DMS 273 treated with DMSO at 0.1 percent for 48 hours (cell line): ENCODE measurements around the gene AGTPBP1.
"Not testable (repeated sequence)": the region's sequence is repeated elsewhere in the genome, so short reads cannot be mapped to it uniquely, and the experiment has no call there.

Source experiments
- DNase-seq: peaks from one replicate; lab custom pipeline; 2025; lab: John Stamatoyannopoulos, UW

The AGTPBP1 gene, protein sequence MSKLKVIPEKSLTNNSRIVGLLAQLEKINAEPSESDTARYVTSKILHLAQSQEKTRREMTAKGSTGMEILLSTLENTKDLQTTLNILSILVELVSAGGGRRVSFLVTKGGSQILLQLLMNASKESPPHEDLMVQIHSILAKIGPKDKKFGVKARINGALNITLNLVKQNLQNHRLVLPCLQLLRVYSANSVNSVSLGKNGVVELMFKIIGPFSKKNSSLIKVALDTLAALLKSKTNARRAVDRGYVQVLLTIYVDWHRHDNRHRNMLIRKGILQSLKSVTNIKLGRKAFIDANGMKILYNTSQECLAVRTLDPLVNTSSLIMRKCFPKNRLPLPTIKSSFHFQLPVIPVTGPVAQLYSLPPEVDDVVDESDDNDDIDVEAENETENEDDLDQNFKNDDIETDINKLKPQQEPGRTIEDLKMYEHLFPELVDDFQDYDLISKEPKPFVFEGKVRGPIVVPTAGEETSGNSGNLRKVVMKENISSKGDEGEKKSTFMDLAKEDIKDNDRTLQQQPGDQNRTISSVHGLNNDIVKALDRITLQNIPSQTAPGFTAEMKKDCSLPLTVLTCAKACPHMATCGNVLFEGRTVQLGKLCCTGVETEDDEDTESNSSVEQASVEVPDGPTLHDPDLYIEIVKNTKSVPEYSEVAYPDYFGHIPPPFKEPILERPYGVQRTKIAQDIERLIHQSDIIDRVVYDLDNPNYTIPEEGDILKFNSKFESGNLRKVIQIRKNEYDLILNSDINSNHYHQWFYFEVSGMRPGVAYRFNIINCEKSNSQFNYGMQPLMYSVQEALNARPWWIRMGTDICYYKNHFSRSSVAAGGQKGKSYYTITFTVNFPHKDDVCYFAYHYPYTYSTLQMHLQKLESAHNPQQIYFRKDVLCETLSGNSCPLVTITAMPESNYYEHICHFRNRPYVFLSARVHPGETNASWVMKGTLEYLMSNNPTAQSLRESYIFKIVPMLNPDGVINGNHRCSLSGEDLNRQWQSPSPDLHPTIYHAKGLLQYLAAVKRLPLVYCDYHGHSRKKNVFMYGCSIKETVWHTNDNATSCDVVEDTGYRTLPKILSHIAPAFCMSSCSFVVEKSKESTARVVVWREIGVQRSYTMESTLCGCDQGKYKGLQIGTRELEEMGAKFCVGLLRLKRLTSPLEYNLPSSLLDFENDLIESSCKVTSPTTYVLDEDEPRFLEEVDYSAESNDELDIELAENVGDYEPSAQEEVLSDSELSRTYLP

DNA sequence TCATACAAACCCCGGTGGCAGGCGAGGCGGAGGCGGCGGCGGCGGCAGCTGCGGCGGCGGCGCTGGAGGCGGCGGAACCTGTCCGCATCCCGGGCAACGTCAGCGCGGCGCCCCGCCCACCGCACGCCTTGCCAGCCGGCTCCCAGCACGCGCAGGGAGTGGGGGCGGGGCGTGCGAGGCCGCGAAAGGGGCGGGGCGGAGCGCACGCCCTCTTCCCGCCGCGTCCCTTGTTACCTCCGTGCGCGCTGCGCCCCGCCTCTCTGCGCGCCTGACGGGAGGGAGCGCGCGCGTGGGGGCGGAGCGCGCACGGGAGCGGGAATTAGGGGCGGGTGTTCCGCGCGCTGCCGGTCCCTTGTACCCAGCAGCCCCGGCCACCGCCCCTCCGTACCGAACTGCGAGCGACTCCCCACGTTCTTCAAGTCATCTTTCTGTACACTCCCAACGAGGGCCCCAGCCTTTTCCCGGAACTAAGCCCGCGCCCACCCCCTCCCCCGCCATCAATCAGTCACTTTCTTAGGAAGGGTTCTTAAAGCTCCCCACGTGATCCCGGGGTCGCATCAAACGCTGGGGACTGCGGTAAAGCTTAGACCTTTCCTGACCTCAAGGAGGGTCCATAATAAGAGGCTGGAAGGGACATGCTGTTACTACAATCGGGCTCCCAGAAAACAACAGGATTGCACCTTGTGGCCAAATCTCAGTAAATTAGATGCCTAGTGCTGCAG, at the start of gene AGTPBP1:
TSS of gene AGTPBP1 (minus strand) at position 80 of the 722 bp plus-strand sequence. CDS start 29,421 bp downstream, outside the sequence.
- peak; percentile 85 for DNase-seq

DNA sequence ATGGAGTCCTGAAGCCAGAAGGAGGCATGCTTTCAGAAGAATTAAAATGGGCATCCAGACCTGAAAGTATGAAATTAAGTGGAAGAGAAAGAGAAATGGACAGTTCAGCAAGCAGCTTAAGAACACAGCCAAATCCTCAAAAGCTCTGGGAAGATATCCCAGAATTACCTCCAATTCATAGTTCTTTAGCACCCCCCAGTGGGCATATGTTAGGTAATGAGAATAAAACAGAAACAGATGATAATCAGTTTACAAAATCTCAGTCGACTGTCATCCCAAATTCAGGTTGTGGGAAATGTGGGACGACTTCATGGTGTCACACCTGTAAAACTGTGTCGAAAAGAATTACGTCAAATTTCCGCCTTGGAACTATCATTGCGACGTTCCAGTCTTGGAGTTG, 44.4 kb upstream of the AGTPBP1 start:
- DNase-seq: not testable (repeated sequence)

DNA sequence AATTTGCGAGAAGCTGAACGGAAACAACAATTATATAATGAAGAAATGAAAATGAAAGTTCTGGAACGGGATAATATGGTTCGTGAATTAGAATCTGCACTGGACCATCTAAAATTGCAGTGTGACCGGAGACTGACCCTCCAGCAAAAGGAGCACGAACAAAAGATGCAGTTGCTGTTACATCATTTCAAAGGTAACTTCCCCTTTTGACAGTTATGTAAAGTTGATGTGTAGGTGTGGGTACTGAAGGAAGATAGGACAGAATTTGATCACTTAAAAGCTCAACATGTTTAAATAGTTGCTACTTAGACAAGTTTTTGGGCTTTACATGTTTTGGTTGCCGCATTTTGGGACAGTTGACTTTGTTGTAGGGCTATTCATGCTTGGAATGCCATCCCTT, 32.1 kb upstream of the AGTPBP1 start:
- DNase-seq: not testable (repeated sequence)

DNA sequence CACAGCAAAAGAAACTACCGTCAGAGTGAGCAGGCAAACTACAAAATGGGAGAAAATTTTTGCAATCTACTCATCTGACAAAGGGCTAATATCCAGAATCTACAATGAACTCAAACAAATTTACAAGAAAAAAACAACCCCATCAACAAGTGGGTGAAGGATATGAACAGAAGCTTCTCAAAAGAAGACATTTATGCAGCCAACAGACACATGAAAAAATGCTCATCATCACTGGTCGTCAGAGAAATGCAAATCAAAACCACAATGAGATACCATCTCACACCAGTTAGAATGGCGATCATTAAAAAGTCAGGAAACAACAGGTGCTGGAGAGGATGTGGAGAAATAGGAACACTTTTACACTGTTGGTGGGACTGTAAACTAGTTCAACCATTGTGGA, 20.0 kb upstream of the AGTPBP1 start:
- DNase-seq: not testable (repeated sequence)

DNA sequence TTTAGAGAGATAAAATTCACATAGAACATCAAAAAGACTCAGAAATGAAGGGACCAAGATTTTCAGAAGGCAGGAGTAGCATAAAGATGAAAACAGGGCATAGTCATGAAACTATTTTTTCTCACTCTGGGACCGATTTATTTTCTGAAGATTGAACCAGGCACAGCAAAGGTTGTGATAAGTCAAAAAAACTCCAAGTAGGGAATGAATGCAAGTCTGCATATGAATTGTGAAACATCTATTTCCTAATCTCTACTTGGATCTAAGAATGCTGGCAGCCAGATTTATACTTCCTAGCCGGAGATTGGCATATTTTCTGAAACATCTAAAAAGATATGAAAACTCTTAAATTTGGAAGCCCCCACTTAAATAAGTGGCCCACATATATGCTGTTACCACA, 16.0 kb upstream of the AGTPBP1 start:
- DNase-seq: not testable (repeated sequence)

DNA sequence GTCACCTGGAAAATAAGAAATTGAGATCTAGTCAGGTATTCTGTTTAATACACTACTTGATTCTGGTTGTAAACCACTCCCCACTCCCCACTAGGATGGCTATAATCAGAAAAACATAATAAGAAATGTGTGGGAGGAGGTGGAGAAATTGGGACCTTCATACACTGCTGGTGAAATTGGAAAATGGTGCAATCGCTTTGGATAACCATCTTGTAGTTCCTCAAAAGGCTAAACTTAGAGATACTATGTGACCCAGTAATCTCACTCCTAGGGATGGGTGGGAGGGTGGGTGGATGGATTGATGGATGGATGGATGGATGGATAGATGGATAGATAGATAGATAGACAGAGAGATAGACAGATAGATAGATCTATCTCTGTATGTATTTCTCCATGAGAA, 14.5 kb upstream of the AGTPBP1 start:
- not testable (repeated sequence) for DNase-seq

DNA sequence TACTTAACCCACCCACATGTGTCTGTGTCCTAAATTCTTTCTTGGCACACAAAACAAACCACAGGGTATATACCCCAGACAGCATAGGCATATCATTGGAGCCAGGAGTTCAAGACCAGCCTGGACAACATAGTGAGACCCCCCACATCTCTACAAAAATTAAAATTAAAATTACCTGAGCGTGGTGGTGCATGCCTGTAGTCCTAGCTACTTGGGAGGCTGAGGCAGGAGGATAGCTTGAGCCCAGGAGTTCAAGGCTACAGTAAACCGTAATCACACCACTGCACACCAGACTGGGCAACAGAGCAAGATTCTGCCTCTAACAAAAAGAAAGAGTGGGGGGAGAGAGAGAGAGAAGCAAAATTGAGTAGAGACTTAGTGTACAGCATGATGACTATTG, 4.6 kb upstream of the AGTPBP1 start:
- DNase-seq: no peak

DNA sequence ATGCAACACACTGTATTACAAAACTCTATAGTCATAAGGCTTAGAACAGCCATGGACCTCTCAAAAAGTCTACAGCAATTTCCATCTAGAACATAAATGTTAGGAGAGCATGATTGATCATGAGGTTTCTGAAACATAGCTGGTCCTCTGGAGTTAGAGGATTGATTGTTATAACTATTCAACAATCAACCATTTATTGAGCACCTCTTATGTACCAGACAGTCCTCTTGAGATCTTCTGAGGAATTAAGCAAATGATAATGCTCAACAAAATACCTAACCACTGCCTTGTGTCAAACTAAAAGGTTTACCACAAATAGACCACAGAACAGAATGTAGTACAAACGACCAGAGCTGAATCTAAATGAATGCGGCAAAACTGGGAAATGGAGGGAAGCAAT, 3.4 kb upstream of the AGTPBP1 start:
- DNase-seq: no peak

DNA sequence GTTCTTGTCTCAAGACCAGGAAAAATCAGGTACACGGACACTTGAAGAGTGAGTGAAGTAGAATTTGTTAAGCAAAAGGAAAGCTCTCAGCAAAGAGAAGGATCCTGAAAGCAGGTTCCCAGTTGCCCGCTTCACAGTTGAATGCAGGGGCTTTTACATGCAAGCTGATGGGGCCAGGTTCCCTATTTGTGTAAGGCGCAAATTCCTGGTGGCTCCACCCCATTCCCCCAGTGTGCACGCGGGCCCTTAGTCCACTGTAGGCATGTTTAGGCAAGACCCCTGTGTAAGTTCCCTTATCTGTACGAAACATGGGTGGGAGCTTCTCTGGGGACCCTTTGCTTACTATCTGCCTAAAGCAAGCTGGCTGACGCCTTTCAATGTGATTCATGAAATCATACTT, 2.7 kb upstream of the AGTPBP1 start:
- DNase-seq: no peak

DNA sequence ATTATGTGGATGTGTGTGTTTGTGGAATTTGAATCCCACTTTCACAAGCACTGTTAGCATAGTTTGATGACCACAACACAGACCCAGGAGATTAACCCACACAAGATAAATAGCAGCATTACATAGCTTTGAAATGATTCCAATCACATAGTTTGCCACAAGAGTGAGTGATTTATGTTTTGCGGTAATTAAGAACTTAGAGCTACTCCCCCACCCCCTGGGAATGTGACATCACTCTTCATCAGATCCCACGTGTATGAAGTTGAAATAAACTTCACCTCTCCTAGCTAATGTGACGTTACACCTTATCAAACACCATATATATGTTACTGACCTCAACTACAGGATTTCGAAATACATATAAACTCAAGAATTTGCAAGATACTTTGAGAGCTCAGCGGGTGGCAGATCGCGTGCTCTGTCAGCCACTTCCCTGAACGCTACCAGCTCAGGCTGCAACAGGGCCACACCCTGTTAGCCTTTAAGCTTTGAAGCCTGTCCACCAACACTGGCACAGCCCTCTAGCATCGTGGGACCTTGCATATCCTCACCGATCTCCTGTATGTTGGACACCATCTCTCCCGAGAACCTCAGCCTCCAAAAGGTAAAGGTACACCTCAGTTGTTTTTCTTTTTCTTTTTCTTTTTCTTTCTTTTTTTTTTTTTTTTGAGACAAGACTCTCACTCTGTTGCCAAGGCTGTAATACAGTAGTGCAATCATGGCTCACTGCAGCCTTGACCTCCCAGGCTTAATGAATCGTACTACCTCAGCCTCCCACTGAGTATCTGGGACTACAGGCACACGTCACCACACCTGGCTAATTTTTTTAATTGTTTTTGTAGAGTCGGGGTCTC, 1.7 kb upstream of the AGTPBP1 start:
- DNase-seq: no peak

DNA sequence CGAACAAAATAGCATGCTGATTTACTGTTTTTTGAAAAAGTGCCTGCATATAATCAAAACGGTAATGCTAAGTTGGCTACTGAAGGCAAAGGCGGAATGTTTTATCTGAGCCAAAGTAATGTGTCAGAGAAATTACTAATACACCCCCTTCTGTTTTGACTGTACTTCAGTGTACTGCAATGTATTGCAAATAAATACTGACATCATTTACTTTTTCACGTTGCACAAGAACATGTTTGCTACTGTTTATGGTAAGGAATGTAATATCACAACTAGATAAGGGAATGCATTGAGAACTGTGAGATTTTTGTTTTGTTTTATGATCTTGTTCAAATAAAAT, 813 bp upstream of the AGTPBP1 start:
- DNase-seq: no peak

DNA sequence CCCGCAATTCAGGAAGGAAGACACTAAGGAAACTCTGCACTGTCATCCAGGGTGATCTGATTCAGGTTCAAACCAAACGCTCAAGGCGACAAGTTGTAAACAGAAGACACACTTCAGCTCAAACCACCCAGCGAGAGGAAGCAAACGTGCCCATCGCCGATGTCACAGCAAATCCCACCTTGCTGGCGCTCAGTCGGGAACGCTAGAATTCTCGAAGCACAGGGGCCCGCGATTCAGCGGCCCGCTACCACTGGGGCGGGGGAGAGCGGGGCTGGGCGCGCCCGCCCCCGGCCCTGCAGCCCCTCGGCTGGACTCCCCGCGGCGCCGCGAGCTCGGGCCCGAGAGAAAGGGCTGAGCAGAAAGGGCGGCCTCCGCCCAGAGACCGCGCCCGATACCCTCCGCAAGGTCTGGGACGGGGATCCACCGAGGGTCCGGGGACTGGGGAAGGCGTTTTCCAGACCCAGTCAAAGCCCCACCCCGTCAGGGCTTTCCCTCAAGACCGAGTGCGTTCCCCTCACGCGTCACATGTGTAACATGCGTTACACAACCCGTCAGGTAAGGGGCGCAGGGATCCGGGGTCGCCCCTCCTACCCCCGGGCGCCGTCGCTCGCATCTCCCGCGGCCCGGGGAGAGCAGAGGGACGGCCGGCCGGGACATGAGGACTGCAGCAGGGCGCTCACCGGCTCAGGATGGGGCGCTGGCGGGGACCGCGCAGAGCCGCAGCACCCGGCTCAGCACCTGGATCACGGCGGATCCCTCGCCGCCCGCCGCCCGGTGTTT, 469 bp downstream of the AGTPBP1 start:
- DNase-seq: no peak

DNA sequence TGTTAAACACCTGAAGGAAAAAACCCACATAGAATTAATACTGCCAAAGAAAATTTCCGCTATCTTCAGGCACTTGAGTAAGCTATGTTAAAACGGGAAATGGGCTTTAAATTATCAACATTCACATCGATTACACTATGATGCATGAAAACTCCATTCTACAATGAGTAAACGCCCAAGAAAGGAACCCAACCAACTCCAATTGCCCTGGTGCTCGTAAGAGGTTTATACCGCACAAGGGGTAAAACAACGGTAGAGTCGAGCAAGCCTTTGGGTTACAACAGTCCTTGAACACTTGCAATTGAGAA, 1.0 kb downstream of the AGTPBP1 start:
- DNase-seq: no peak

DNA sequence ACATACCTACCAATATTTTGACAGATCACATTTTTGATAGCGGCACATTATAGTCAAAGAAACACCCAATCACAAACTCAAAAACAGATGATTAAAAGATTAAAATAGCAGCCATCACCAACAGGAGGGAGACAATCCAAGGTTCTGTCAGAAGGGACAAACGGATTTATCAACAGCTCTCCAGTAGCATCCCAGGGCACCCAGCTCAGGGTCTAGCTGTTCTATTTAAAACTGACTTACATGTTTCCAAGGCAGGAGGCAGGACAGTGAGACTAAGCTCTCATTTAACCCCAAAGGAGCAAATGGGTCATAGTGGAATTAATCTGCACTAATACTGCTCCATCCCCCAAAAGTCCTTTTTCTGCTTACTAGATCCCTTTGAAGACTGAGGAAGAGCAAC, 3.2 kb downstream of the AGTPBP1 start:
- DNase-seq: no peak

DNA sequence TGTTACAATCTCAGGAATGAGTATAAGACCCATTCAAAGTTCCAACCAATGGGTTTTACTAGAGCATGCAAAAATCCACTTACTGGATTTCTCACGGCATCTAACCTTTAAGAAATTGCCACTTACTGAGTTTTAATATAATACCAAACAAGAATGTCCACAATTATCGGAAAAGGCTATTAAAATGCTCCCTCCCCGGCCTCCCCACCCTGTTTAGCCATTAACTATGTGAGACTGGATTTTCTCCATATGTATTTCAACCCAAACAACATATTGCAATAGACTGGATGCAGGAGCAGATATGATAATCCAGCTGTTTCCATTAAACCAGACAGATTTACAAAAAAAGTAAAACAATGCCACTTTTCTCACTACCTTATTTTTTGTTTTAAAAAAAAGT, 4.1 kb downstream of the AGTPBP1 start:
- DNase-seq: no peak

DNA sequence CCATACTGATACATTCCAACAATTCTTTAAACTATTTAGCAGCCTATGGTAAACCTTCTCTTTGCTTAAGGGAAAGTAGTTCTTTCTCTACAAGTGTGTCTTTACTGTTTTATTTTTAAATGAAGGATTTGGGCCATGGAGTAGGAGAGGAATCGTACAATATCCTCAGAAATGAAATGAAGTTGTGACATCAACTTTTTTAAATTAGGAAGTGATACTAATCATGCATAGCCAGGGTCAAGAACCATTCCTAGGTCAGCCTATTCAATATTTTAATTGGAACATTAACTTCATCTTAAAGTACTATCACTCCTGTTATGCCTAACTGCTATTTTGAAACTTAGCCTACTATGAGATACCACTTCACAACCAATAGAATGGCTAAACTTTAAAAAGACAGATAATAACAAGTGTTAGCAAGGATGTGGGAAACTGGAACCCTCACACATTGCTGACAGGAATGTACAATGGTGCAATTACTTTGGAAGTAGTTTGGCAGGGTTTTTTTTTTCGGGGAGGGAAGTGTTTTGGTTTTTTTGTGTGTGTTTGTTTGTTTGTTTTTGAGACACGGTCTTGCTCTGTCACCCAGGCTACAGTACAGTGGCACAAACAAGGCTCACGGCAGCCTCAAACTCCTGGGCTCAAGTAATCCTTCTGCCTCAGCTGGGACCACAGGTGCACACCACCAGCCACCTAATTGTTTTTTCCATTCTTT, 10.7 kb downstream of the AGTPBP1 start:
- no peak for DNase-seq

DNA sequence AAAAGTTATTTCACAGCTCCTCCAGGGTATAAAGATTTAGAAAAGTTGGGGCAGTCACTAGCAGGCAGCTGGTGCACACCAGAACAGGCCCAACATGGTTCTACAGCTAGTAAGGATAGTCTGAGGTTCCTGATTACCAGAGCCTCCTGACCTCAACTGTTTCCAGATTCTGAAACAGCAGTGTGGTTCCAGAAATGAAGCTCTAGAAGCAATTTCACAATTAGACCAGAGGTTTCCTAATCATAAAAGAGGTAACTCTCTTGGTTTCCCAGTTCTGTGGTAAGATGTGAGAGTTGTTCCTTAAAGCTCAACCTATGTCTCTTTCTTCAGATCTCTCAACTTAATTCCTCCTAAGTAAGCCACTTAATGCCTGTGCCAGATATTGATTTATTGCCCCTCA, 11.9 kb downstream of the AGTPBP1 start:
- no peak for DNase-seq

DNA sequence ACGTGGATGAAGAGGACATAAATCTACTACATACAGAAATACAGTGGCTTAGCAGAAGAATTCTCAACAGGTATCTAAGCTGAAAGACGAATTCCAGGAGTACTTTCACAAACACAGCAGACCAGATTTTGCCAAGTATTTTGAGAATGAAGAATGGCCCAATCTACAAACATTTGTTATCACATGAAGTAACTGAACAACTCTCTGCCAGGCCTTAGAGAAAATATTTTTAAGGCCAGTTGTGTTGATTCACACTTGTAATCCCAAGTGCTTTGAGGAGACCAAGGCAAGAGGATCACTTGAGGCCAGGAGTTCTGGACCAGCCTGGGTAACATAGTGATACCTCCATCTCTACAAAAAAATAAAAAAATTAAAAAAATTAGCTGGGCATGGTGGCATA, 14.3 kb downstream of the AGTPBP1 start:
- DNase-seq: no peak

DNA sequence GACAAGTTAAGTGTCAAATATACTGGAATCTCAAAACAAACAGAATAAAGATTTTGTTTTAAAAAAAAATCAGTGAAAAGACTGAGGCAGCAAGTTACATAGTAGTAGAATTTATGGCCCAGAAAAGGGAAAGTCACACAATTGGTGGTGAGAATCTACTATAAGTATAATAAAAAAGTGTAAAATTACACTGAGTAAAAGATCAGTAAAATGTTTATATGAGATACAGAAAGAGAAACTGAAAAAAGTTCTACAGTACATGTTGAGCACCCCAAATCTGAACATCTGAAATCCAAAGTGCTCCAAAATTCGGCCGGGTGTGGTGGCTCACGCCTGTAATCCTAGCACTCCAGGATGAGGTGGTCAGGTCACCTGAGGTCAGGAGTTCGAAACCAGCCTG, 15.0 kb downstream of the AGTPBP1 start:
- DNase-seq: no peak

DNA sequence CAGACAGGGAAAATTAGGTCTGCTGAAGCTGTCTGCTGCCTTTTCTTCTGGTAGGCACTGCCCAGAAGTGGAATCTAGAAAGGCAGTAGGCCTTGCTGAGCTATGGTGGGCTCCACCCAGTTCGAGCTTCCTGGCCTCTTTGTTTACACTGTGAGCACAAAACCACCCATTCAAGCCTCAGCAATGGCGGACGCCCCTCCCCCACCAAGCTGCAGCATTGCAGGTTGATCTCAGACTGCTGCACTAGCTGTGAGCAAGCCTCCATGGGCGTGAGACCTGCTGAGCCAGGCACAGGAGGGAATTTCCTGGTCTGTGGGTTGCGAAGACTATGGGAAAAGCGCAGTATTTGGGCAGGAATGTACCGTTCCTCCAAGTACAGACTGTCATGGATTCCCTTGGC, 18.5 kb downstream of the AGTPBP1 start:
- DNase-seq: no peak
